Coronary artery (tissue), 2 donors: ENCODE results near the gene RPRD1B.

ENCODE experiments used
- DNase-seq: peaks from one replicate; pipeline ENCODE4 v3.0.0-alpha.2; 2017; ENCODE audit warnings: low spot score
- H3K27ac ChIP-seq, 2 donors: fragments of 200-600 bp; sonication (generic); one replicate each; pipeline ENCODE4 v1.5.1; 2016 to 2019
- H3K4me3 ChIP-seq: fragments of 200-600 bp; sonication (generic); 2 replicates; pipeline ENCODE4 v1.5.1; 2016; ENCODE audit warnings: mild to moderate bottlenecking, moderate library complexity
- CTCF ChIP-seq: fragments of 200-600 bp; sonication (generic); IDR thresholded peaks from one replicate; pipeline ENCODE4 v1.5.1; 2019; ENCODE audit warnings: antibody characterized with exemption

RPRD1B gene

GRCh38 chr20:38011696-38012095 lies 21.9 kb upstream of the RPRD1B start:
- H3K4me3 ChIP-seq = no peak overlapping the region
- no peak overlapping the region for H3K27ac ChIP-seq
- no peak for TF ChIP-seq CTCF
- DNase-seq = no peak

- no peak for TF ChIP-seq CTCF
- H3K27ac ChIP-seq = no peak overlapping the region
- no peak overlapping the region for H3K4me3 ChIP-seq
- DNase-seq = no peak
These were observed 21.2 kb upstream of the RPRD1B start for GRCh38 chr20:38012332-38012731.

- H3K27ac ChIP-seq = no peak overlapping the region
- DNase-seq = no peak
- no peak overlapping the region for H3K4me3 ChIP-seq
- TF ChIP-seq CTCF = no peak
These were observed 19.7 kb upstream of the RPRD1B start for GRCh38 chr20:38013887-38014286.

GRCh38 chr20:38017959-38018358 lies 15.6 kb upstream of the RPRD1B start:
- Histone ChIP-seq H3K27ac (no peak overlapping the region), H3K4me3 (no peak overlapping the region)
- DNase-seq = no peak
- TF ChIP-seq CTCF = no peak

GRCh38 chr20:38018385-38018784 lies 15.2 kb upstream of the RPRD1B start:
- no peak for TF ChIP-seq CTCF
- DNase-seq = no peak
- Histone ChIP-seq H3K4me3 (no peak overlapping the region), H3K27ac (no peak overlapping the region)

- TF ChIP-seq CTCF = no peak
- H3K27ac ChIP-seq = no peak overlapping the region
- no peak overlapping the region for H3K4me3 ChIP-seq
- no peak for DNase-seq
These were observed 12.3 kb upstream of the RPRD1B start for GRCh38 chr20:38021087-38021772.

GRCh38 chr20:38023181-38024001 lies 10.2 kb upstream of the RPRD1B start:
- no peak for TF ChIP-seq CTCF
- Histone ChIP-seq H3K27ac (no peak overlapping the region), H3K4me3 (no peak overlapping the region)
- no peak for DNase-seq
